ENCODE results near the gene CLN3. TPM values are rescaled to one million over a fixed set of nuclear protein-coding genes. Genes with fewer than 3 reads are reported as not detected.
"Not testable (repeated sequence)": the region's sequence is repeated elsewhere in the genome, so short reads cannot be mapped to it uniquely, and the experiment has no call there.

CLN3 gene
- polyA plus RNA-seq, 1 donor from 2014 or later: 32.2 TPM

- Histone ChIP-seq H3K9ac (ENCODE audit: low read length) (no peak overlapping the region), H3F3A (ENCODE audit: insufficient read depth, low read length, poor library complexity, severe bottlenecking) (no peaks in the 10 kb centered on the region), H3K4me2 (ENCODE audit: low read length) (no peak overlapping the region), H3K27me3 (ENCODE audit: insufficient read depth, low read depth, low read length) (no peaks in the 10 kb centered on the region), H3K27ac (ENCODE audit: low read length) (no peak overlapping the region), H4K20me1 (ENCODE audit: insufficient read depth) (no peaks in the 10 kb centered on the region), H3K9me3 (ENCODE audit: low read length) (no peaks in the 10 kb centered on the region), H3K79me2 (replicated peaks; ENCODE audit: insufficient read depth, low read length) (no peaks in the 10 kb centered on the region), H2AFZ (ENCODE audit: low read depth, low read length) (no peak overlapping the region), H3K36me3 (ENCODE audit: insufficient read depth, low read length) (no peaks in the 10 kb centered on the region), H3K4me3 (ENCODE audit: low read length) (no peak overlapping the region), H3K9me2 (ENCODE audit: insufficient read depth, low read length) (no peaks in the 10 kb centered on the region)
- TF ChIP-seq EP300 (conservative IDR thresholded peaks at IDR 0.05; ENCODE audit: poor library complexity, severe bottlenecking): no peak
- TF ChIP-seq POLR2AphosphoS5 (IDR thresholded peaks at IDR 0.05): no peak
- TF ChIP-seq REST (IDR thresholded peaks at IDR 0.05; ENCODE audit: borderline replicate concordance): no peak
- TF ChIP-seq TAF1 (IDR thresholded peaks at IDR 0.05; ENCODE audit: low read depth): no peak
- no peak for TF ChIP-seq CTCF (IDR thresholded peaks at IDR 0.05; ENCODE audit: poor library complexity, severe bottlenecking)
- TF ChIP-seq RAD21 (conservative IDR thresholded peaks at IDR 0.05): no peak
- TF ChIP-seq MXI1 (conservative IDR thresholded peaks at IDR 0.05; ENCODE audit: poor library complexity, severe bottlenecking): no peak
- no peak for TF ChIP-seq SMC3 (conservative IDR thresholded peaks at IDR 0.05; ENCODE audit: poor library complexity)
- no peak for TF ChIP-seq EZH2 (IDR thresholded peaks at IDR 0.05; ENCODE audit: borderline replicate concordance, insufficient read depth, low read length, poor library complexity, severe bottlenecking)
Measured at GRCh38 chr16:28473714-28474265, 18.1 kb downstream of the CLN3 start.

- H3K79me2 ChIP-seq (replicated peaks; ENCODE audit: insufficient read depth, low read length); H2AFZ ChIP-seq (ENCODE audit: low read depth, low read length); H3K4me3 ChIP-seq (ENCODE audit: low read length); H3K9ac ChIP-seq (ENCODE audit: low read length); H3K4me2 ChIP-seq (ENCODE audit: low read length); H3K27ac ChIP-seq (ENCODE audit: low read length); H3K27me3 ChIP-seq (ENCODE audit: insufficient read depth, low read depth, low read length); H4K20me1 ChIP-seq (ENCODE audit: insufficient read depth); H3F3A ChIP-seq (ENCODE audit: insufficient read depth, low read length, poor library complexity, severe bottlenecking); H3K9me3 ChIP-seq (ENCODE audit: low read length); H3K36me3 ChIP-seq (ENCODE audit: insufficient read depth, low read length); H3K9me2 ChIP-seq (ENCODE audit: insufficient read depth, low read length): not testable (repeated sequence)
Measured at GRCh38 chr16:28447081-28447480, 44.8 kb downstream of the CLN3 start.

- H3F3A ChIP-seq (ENCODE audit: insufficient read depth, low read length, poor library complexity, severe bottlenecking); H3K36me3 ChIP-seq (ENCODE audit: insufficient read depth, low read length); H4K20me1 ChIP-seq (ENCODE audit: insufficient read depth); H3K27me3 ChIP-seq (ENCODE audit: insufficient read depth, low read depth, low read length); H3K4me3 ChIP-seq (ENCODE audit: low read length); H3K27ac ChIP-seq (ENCODE audit: low read length); H3K4me2 ChIP-seq (ENCODE audit: low read length); H2AFZ ChIP-seq (ENCODE audit: low read depth, low read length); H3K79me2 ChIP-seq (replicated peaks; ENCODE audit: insufficient read depth, low read length); H3K9me2 ChIP-seq (ENCODE audit: insufficient read depth, low read length); H3K9ac ChIP-seq (ENCODE audit: low read length); H3K9me3 ChIP-seq (ENCODE audit: low read length): not testable (repeated sequence)
Measured at GRCh38 chr16:28446388-28446787, 45.5 kb downstream of the CLN3 start.

GRCh38 chr16:28443943-28444342, 47.9 kb downstream of the CLN3 start:
- not testable (repeated sequence) for H3K4me3 ChIP-seq (ENCODE audit: low read length); H3K27ac ChIP-seq (ENCODE audit: low read length); H3K4me2 ChIP-seq (ENCODE audit: low read length); H2AFZ ChIP-seq (ENCODE audit: low read depth, low read length); H3F3A ChIP-seq (ENCODE audit: insufficient read depth, low read length, poor library complexity, severe bottlenecking); H3K79me2 ChIP-seq (replicated peaks; ENCODE audit: insufficient read depth, low read length); H3K9me2 ChIP-seq (ENCODE audit: insufficient read depth, low read length); H3K27me3 ChIP-seq (ENCODE audit: insufficient read depth, low read depth, low read length); H4K20me1 ChIP-seq (ENCODE audit: insufficient read depth); H3K36me3 ChIP-seq (ENCODE audit: insufficient read depth, low read length); H3K9ac ChIP-seq (ENCODE audit: low read length); H3K9me3 ChIP-seq (ENCODE audit: low read length)

DNA sequence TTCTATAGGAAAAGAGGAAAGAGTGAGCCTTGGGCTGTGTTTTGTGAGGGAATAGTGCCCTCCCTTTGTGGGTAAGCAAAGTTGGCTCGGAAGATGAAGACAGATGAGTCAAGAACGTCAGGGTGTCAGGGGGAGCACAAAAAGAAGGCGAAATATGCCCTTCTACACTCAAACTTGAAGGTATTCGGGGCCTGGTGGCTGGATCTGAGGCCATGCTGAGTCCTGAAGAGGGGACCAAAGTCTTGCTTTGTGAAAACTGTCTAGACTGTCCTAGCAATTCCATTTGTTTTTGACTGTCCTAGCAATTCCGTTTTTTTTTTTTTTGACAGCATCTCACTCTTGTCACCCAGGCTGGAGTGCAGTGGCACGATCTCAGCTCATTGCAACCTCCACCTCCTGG, 53.0 kb downstream of the CLN3 start:
- not testable (repeated sequence) for H3K9ac ChIP-seq (ENCODE audit: low read length); H3K4me2 ChIP-seq (ENCODE audit: low read length); H2AFZ ChIP-seq (ENCODE audit: low read depth, low read length); H3K4me3 ChIP-seq (ENCODE audit: low read length); H3K27me3 ChIP-seq (ENCODE audit: insufficient read depth, low read depth, low read length); H3K79me2 ChIP-seq (replicated peaks; ENCODE audit: insufficient read depth, low read length); H4K20me1 ChIP-seq (ENCODE audit: insufficient read depth); H3F3A ChIP-seq (ENCODE audit: insufficient read depth, low read length, poor library complexity, severe bottlenecking); H3K36me3 ChIP-seq (ENCODE audit: insufficient read depth, low read length); H3K9me2 ChIP-seq (ENCODE audit: insufficient read depth, low read length); H3K27ac ChIP-seq (ENCODE audit: low read length); H3K9me3 ChIP-seq (ENCODE audit: low read length)
